GM12801 (cell line): ENCODE data around the gene PRDM15.

Source experiments
- CTCF ChIP-seq: IDR thresholded peaks from one replicate; pipeline ENCODE4 v1.5.1; 2011; ENCODE audit warnings: control low read depth; ENCODE audit not compliant: insufficient read length; ENCODE audit errors: extremely low read depth

PRDM15 gene

GRCh38 chr21:41874611-41875010 is 4.5 kb downstream of the PRDM15 start:
- no peak for TF ChIP-seq CTCF

GRCh38 chr21:41873426-41873825 is 5.7 kb downstream of the PRDM15 start:
- TF ChIP-seq CTCF = no peak

GRCh38 chr21:41873005-41873404 is 6.1 kb downstream of the PRDM15 start:
- no peak for TF ChIP-seq CTCF

GRCh38 chr21:41871293-41872030 is 7.7 kb downstream of the PRDM15 start:
- TF ChIP-seq CTCF = no peak

- TF ChIP-seq CTCF = no peak
Measured at GRCh38 chr21:41869771-41870170, 9.4 kb downstream of the PRDM15 start.

GRCh38 chr21:41868062-41868710 is 11.0 kb downstream of the PRDM15 start:
- no peak for TF ChIP-seq CTCF

GRCh38 chr21:41867313-41867712 is 11.8 kb downstream of the PRDM15 start:
- TF ChIP-seq CTCF = no peak
